NCI-H774 (cell line): ENCODE results near the gene TMPRSS4.
A peak's percentile ranks its signal among the peaks of the same experiment; 100 is the strongest.

Experiments used
- DNase-seq: peaks from one replicate; lab custom pipeline; 2025; lab: John Stamatoyannopoulos, UW

The TMPRSS4 gene

GRCh38 chr11:118080296-118080695 lies 3.4 kb downstream of the TMPRSS4 start:
- DNase-seq: no peak

- DNase-seq: no peak
Observed at GRCh38 chr11:118081241-118081958, 4.5 kb downstream of the TMPRSS4 start.

- DNase-seq: no peak
Observed at GRCh38 chr11:118082880-118083552, 6.1 kb downstream of the TMPRSS4 start.

GRCh38 chr11:118084247-118084646 lies 7.4 kb downstream of the TMPRSS4 start:
- DNase-seq: no peak

- DNase-seq: no peak
Observed at GRCh38 chr11:118084656-118085055, 7.8 kb downstream of the TMPRSS4 start.

- DNase-seq: peak; percentile 35
Observed at GRCh38 chr11:118086913-118087768, 10.3 kb downstream of the TMPRSS4 start, which contains the start of gene SMIM35. SMIM35 (minus strand) TSS chr11:118086963; CDS start chr11:118086757, 206 bp downstream.

GRCh38 chr11:118087931-118088330 lies 11.1 kb downstream of the TMPRSS4 start:
- DNase-seq: no peak

GRCh38 chr11:118088531-118088930 lies 11.7 kb downstream of the TMPRSS4 start:
- DNase-seq: no peak

GRCh38 chr11:118090545-118091162 lies 13.8 kb downstream of the TMPRSS4 start:
- DNase-seq: no peak

GRCh38 chr11:118091690-118092089 lies 14.8 kb downstream of the TMPRSS4 start:
- DNase-seq: no peak

- DNase-seq: no peak
Observed at GRCh38 chr11:118092907-118093571, 16.2 kb downstream of the TMPRSS4 start.

GRCh38 chr11:118095493-118095892 lies 18.6 kb downstream of the TMPRSS4 start:
- no peak for DNase-seq

GRCh38 chr11:118095967-118096367 lies 19.1 kb downstream of the TMPRSS4 start:
- DNase-seq: no peak

- DNase-seq: no peak
Observed at GRCh38 chr11:118098996-118099837, 22.3 kb downstream of the TMPRSS4 start.

GRCh38 chr11:118099838-118100556 lies 23.1 kb downstream of the TMPRSS4 start:
- no peak for DNase-seq

- no peak for DNase-seq
Observed at GRCh38 chr11:118100691-118101232, 23.9 kb downstream of the TMPRSS4 start.

- DNase-seq: no peak
Observed at GRCh38 chr11:118102721-118103261, 25.9 kb downstream of the TMPRSS4 start.

GRCh38 chr11:118104491-118104890 lies 27.6 kb downstream of the TMPRSS4 start:
- DNase-seq: no peak

GRCh38 chr11:118105657-118106305 lies 28.9 kb downstream of the TMPRSS4 start:
- DNase-seq: no peak
